H1 (cell line): ENCODE measurements around the gene SARS2.

Experiments
- BRCA1 ChIP-seq: IDR thresholded peaks from 2 replicates; pipeline ENCODE4 v1.6.1; 2012; ENCODE audit warnings: low read depth, low read length, improper control_type of control experiment
- CTCF ChIP-seq, 3 experiments: IDR thresholded peaks; 1 replicate in 2 of 3; 2 replicates in 1 of 3; pipeline versions ENCODE4 v1.5.1 to v1.6.1; 2011; ENCODE audit warnings: low read length in 3 of 3, mild to moderate bottlenecking in 3 of 3, inconsistent platforms in 2 of 3, low read depth in 1 of 3, moderate library complexity in 1 of 3; ENCODE audit not compliant: insufficient read depth in 1 of 3; ENCODE audit errors: control extremely low read depth in 1 of 3
- JUN ChIP-seq: IDR thresholded peaks from 2 replicates; pipeline ENCODE4 v1.6.1; 2011; ENCODE audit warnings: low read depth, mild to moderate bottlenecking, improper control_type of control experiment, low read length
- RAD21 ChIP-seq, 2 experiments: IDR thresholded peaks in 1 of 2; conservative IDR thresholded peaks in 1 of 2; 2 replicates each; pipeline ENCODE4 v1.6.1; 2011; ENCODE audit warnings: low read depth in 2 of 2, low read length in 2 of 2, improper control_type of control experiment in 1 of 2, inconsistent platforms in 1 of 2, mild to moderate bottlenecking in 1 of 2, moderate library complexity in 1 of 2
- SIRT6 ChIP-seq: IDR thresholded peaks from one replicate; pipeline ENCODE4 v1.7.1; 2012; ENCODE audit warnings: low read length, inconsistent platforms
- SRF ChIP-seq: IDR thresholded peaks from 2 replicates; pipeline ENCODE4 v1.6.1; 2011; ENCODE audit warnings: mild to moderate bottlenecking, low read depth, low read length, moderate library complexity
- TAF1 ChIP-seq: IDR thresholded peaks from 2 replicates; pipeline ENCODE4 v1.6.1; 2011; ENCODE audit warnings: mild to moderate bottlenecking, low read depth, low read length
- YY1 ChIP-seq: IDR thresholded peaks from 2 replicates; pipeline ENCODE4 v1.6.1; 2011; ENCODE audit warnings: low read depth, mild to moderate bottlenecking, low read length

GRCh38 chr19:38979812-38980211, 49.2 kb upstream of the SARS2 start:
- TF ChIP-seq CTCF (IDR thresholded peaks at IDR 0.05; ENCODE audit: control extremely low read depth in 1 of 3, insufficient read depth in 1 of 3, low read depth in 1 of 3, low read length in 3 of 3) (no peak), SRF (no peak), YY1 (no peak), JUN (no peak), SIRT6 (no peak), TAF1 (no peak), RAD21 (IDR thresholded peaks at IDR 0.05 in 1 of 2, conservative IDR thresholded peaks at IDR 0.05 in 1 of 2; ENCODE audit: low read depth in 2 of 2, low read length in 2 of 2) (no peak), BRCA1 (no peak)
